HG03139 (cell line): ENCODE data around the gene IPCEF1.

Experiments used
- ATAC-seq: cut with Tn5 transposase; IDR thresholded peaks from one replicate; pipeline ENCODE4 v1.9.1; 2021; ENCODE audit not compliant: unreplicated experiment

The IPCEF1 gene

GRCh38 chr6:154169193-154169847 lies 187.3 kb downstream of the IPCEF1 start:
- no peak for ATAC-seq

DNA sequence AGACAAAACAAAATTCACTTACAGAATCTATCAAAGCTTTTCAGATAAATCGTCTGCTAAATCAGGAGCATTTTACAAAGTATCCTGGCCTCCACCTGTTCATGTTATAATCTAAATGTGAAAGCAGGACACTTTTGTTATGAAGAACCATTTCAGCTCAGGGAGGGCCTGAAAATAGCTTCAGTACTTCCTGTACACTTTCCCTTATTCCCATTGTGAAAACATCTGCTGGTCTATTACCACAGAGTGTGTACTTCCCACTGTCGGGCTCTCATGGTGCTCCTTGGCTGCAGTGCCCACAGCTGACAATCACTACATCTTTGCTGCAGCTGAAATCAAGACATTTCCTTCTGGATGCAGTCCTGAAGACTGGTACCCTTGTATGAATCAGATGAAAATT lies 189.5 kb downstream of the IPCEF1 start:
- ATAC-seq = no peak

DNA sequence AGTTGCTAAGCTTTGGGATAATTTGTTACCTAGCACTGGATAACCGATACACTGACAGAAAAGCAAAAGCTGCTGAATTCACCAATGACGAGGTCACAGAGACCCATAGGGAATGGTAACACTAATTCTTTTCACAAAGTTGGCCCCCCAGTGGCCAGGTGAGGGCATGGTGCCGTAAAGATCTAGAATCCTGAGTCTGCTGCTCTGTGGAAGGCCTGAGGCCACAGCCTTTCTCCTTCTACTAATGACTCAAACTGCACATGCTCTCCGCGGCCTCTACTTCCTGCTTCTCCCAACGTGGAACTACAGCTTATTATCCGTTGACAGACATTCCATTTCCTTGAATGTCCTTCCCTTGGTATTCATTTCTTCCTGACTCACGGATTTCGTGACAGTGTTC lies 190.5 kb downstream of the IPCEF1 start:
- no peak for ATAC-seq

DNA sequence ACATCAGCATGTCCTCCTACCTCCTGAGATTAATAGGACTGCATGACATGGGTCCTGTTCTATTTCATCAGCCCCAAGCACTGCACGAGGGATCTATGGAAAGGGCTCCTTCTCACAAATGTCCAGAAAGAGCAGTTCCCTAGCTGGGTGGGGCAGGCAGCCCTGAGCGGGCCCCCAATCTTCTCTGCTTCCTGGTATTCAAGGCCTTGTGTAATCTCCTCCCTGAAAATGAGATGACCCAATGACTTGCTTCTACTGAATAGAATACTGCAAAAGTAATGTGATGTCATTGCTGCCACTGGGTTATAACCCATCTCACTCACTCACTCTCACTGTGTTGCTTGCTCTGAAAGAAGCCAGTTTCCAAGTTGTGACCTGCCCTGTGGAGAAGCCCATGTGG lies 191.1 kb downstream of the IPCEF1 start:
- ATAC-seq = no peak

- ATAC-seq = no peak
These were observed 192.2 kb downstream of the IPCEF1 start for GRCh38 chr6:154164397-154164796.

- peak; percentile 50 for ATAC-seq
These were observed 194.9 kb downstream of the IPCEF1 start for GRCh38 chr6:154161689-154162088.

- ATAC-seq = no peak
These were observed 197.5 kb downstream of the IPCEF1 start for GRCh38 chr6:154159126-154159525.

DNA sequence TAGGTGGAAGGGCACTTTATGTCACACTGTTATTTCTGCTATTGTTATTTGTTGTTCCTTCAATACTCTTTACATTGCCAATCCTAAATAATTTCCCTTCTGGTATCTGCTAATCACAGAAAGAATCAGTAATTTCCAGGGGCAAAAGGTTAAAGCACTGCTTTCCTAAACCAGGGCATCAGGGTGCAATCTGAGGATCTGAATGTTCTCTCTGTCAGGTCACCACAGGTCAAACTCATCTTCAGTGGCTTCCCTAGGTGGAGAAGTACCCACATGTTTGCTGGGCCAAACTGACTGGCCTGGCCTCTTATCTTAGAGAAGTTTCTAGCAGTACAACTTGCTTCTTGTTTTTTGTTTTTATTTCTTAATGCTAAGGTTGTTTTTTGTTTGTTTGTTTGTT lies 198.9 kb downstream of the IPCEF1 start:
- no peak for ATAC-seq

- ATAC-seq = peak; percentile 47
These were observed 199.5 kb downstream of the IPCEF1 start for GRCh38 chr6:154157082-154157481.

GRCh38 chr6:154156135-154156896 lies 200.3 kb downstream of the IPCEF1 start:
- ATAC-seq = peak; percentile 62

- no peak for ATAC-seq
These were observed 202.1 kb downstream of the IPCEF1 start for GRCh38 chr6:154154389-154154967.

GRCh38 chr6:154143753-154144152 lies 212.8 kb downstream of the IPCEF1 start:
- no peak for ATAC-seq

DNA sequence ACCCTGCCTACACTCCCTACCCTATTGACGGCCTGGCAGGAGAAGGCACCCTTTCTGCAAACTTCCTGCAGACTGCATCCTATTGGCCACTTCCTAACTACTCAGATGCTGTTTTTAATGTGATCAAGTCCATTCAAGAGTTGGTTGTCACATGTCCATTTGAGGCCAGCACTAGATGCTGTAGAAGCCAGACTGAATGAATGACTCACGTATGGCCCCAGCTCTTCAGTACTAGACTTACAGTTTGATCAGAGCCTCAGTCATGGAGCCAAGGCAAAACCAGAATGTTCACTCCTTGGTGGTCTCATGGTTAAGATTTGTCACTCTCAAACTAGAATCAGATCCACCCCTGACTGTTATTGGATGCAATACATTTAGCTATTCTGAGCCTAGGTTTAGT lies 215.9 kb downstream of the IPCEF1 start:
- no peak for ATAC-seq

GRCh38 chr6:154139892-154140291 lies 216.7 kb downstream of the IPCEF1 start:
- ATAC-seq = no peak

DNA sequence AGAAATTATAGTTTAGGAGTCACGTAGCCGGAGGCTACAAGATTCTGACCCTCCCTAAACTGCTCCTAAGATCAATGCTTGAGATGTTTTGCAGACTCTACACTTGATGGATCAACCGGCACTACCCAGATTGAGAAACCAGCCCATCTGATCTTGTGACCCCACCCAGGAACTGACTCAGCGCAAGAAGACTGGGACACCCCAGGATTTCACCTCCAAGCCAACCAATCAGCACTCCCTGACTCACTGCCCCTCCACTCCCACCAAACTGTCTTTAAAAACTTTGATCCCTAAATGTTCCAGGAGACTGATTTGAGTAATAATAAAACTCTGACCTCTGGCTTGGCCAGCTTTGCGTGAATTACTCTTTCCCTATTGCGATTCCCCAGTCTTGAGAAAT lies 217.8 kb downstream of the IPCEF1 start:
- ATAC-seq = no peak

GRCh38 chr6:154134471-154135147 lies 222.0 kb downstream of the IPCEF1 start:
- ATAC-seq = no peak

DNA sequence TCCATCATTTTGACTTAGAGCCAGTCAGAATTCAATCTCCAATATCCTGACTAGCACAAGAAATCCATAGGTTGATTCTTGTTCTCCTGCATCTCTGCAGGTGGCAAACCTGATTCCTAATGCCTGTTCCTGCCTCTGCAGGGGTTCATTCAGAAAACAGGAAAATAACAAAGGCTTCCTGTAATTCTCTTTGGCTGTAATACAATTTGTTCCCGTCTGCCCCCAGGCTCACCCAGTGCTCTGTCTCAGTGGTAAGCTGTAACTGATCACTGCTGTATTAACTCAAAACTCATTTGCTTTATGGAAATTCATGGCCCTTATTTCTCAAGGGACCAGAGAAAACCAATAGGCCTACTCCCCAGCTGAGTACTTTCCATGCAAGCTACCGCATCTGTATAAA lies 228.9 kb downstream of the IPCEF1 start:
- ATAC-seq = no peak

DNA sequence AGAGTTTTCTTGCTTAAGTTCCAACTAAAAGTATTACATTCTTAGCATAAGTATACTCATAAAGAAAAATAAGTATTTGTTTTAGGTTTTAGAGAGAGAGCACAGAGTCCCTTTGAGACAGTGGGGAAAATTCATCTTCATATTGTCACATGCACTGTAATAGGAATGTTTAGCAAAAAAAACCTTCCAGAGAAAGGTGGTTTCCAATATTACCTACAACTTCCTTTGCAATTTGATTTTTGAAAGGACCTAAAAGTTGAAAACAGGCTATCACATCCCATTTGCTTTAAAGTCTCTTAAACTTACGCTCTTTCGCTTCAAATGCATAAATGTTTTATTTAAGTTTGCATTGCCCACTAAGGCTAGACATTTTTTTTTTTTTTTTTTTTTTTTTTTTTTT lies 231.2 kb downstream of the IPCEF1 start:
- no peak for ATAC-seq

DNA sequence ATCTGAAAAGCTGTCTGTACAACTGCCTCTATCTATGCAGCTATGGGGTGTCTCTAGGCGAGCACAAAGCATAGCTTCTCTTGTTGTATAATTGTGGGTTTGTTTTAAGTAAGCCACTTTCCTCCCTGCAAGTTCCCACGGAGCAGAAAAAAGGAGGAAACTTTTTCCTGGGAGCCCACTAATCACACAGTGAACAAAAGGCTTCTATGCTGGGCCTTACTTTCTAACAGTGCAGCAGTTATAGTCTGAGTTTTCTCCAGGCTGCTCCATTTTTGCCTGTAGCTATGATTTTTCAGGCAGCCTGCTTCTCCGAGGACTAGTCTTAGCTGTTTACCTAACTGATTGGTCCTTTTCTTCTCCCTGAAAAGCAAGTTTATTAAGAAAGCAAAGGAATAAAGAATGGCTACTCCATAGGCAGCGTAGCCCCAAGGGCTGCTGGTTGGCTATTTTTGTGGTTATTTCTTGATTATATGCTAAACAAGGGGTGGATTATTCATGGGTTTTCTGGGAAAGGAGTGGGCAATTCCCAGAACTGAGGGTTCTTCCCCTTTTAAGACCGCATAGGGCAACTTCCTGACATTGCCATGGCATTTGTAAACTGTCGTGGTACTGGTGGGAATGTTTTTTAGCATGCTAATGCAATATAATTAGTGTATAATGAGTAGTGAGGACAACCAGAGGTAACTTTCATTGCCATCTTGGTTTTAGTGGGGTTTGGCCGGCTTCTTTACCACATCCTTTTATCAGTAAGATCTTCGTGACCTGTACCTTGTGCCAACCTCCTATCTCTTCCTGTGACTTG lies 233.2 kb downstream of the IPCEF1 start:
- no peak for ATAC-seq

GRCh38 chr6:154122195-154122925 lies 234.2 kb downstream of the IPCEF1 start:
- ATAC-seq = no peak
